Measurements from ENCODE around the gene FOXD3.
"Not testable (repeated sequence)": the region's sequence is repeated elsewhere in the genome, so short reads cannot be mapped to it uniquely, and the experiment has no call there.

Gene FOXD3

DNA sequence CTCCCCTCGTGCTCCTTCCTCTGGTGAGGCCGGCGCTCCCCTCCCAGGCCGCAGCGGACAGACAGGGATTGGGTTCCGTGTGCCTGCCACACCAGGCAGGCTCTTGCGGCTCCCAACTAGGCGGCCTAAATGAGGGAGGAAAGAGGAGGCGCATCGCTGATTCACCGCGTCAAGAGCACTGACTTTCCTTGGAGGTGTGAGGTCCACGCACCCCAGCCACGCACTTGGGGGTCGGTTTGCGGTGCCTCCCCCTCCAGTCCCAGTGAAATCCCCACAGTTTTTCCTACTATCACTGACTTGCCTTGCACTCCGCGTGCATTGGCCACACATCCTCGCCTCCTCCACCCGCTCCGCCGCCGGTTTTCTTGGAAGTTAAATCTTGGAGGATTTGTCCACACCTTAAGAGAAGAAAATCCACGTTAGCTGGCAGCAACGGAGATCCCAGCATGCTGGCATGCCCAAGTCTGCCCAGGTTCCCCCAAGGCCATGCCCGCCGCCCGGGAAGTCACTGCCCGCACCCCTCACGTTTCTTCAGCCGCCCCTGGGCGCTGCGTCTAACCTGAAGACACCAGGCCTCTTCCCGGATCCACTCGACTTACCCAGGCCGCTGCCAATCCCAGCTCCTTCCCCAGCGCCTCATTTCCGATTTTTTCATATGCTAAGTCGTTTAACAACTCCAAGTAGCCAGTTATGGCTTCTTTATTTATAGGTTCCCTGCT, 1.1 kb upstream of the FOXD3 start:
- no peak for DNase-seq

DNA sequence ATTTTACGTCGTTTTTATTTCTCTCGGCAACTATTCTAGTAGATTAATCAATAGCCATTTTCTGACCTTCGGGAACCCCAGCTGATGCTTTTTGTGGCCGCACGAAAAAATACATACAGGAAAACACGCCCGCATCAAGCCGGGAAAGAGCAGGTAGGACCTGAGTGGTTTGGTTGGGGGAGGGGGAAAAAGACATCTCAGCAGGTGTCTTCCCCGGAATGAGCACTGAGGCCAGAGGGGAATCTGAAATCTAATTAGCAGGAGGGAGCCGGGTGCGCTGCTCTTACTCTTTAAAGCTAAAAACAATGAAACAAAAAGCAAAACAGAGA, 618 bp upstream of the FOXD3 start:
- peak; percentile 18 for DNase-seq

DNA sequence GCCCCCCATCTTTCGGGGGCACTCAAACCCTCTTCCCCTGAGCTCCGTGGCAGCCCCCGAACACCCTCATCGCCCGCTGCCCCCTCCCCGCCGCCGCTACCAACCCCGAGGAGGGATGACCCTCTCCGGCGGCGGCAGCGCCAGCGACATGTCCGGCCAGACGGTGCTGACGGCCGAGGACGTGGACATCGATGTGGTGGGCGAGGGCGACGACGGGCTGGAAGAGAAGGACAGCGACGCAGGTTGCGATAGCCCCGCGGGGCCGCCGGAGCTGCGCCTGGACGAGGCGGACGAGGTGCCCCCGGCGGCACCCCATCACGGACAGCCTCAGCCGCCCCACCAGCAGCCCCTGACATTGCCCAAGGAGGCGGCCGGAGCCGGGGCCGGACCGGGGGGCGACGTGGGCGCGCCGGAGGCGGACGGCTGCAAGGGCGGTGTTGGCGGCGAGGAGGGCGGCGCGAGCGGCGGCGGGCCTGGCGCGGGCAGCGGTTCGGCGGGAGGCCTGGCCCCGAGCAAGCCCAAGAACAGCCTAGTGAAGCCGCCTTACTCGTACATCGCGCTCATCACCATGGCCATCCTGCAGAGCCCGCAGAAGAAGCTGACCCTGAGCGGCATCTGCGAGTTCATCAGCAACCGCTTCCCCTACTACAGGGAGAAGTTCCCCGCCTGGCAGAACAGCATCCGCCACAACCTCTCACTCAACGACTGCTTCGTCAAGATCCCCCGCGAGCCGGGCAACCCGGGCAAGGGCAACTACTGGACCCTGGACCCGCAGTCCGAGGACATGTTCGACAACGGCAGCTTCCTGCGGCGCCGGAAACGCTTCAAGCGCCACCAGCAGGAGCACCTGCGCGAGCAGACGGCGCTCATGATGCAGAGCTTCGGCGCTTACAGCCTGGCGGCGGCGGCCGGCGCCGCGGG, 837 bp downstream of the FOXD3 start:
- peak; percentile 57 for DNase-seq

DNA sequence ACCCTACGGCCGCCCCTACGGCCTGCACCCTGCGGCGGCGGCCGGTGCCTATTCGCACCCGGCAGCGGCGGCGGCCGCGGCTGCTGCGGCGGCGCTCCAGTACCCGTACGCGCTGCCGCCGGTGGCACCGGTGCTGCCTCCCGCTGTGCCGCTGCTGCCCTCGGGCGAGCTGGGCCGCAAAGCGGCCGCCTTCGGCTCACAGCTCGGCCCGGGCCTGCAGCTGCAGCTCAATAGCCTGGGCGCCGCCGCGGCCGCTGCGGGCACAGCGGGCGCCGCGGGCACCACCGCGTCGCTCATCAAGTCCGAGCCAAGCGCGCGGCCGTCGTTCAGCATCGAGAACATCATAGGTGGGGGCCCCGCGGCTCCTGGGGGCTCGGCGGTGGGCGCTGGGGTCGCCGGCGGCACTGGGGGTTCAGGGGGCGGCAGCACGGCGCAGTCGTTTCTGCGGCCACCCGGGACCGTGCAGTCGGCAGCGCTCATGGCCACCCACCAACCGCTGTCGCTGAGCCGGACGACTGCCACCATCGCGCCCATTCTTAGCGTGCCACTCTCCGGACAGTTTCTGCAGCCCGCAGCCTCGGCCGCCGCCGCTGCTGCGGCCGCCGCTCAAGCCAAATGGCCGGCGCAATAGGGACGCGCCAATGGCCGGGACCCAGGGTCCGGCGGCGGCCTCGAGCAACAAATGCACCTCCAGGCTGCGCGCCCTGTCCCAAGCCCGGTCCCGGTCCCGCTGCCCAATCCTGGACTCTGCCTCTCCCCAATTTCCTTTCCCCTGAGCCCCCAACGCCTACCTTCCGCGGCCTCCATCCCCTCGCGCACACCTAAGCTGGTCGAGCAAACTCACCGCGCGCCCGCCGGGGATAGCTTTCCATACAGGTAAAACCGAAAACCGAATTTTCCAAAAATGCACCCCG, 1.8 kb downstream of the FOXD3 start:
- no peak for DNase-seq

DNA sequence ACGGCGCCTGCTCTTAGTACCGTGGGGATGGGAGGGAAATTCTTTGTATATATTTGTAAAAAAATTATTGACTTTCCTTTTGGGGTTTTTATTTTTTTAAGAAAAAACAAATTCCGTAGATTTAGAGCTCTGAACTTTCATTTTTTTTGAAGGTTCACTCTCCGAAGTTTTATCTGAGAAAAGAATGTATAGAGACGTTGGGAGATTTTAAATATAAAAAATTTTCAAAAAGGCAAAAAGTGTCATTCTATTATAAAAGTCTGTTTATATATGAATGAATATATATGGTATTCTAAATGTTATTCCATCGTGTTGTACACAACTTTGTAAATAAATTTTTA, 2.4 kb downstream of the FOXD3 start:
- DNase-seq = no peak

DNA sequence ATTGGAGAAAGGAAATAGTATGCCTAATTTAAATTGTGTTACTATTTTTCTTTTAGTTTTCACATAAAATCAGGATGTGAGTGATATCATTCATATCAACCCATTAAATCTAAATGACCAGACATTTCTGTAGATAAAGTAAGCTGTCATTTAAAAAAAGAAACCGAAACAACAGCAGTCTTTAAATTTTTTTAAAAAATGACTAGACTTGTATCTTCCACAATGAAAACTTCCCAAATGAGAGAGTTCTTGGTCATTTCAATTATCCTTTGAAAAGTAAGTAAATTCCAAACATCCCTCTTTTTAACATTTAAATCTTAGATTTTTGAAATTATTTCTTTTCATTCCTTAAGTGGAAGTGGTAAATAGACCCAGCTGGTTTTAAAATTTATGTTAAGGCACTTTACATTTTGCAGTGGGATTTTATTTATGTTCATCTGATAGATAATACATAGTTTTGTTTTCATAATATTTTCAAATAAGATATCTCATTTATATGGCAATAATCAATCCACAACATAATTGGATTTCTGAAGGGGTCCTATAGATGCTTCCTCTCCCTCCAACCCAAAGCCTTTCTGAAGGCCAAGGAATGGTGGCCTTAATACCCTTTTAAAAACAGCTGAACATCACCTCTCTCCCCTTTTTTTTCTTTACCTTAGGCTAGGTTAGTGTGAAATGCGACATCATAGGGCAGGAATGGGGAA, 3.1 kb downstream of the FOXD3 start:
- no peak for DNase-seq

DNA sequence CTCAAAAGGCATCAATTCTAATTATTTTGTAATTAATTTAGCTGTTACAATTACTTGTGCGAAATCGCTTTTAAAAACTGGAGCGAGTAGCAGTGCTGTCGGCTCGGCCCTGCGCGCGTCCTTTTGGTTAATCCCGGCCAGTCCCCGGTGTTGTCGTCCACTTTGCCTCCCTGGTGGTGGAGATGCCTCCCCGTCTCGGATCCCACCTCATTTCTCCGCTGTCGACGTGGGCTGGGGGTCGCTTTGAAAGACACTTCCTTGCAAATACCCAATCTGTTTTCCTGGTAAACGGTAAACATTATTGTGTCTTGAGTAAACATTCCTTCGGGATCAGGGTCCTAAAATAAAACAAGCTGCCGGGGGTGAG, 3.7 kb downstream of the FOXD3 start:
- no peak for DNase-seq

DNA sequence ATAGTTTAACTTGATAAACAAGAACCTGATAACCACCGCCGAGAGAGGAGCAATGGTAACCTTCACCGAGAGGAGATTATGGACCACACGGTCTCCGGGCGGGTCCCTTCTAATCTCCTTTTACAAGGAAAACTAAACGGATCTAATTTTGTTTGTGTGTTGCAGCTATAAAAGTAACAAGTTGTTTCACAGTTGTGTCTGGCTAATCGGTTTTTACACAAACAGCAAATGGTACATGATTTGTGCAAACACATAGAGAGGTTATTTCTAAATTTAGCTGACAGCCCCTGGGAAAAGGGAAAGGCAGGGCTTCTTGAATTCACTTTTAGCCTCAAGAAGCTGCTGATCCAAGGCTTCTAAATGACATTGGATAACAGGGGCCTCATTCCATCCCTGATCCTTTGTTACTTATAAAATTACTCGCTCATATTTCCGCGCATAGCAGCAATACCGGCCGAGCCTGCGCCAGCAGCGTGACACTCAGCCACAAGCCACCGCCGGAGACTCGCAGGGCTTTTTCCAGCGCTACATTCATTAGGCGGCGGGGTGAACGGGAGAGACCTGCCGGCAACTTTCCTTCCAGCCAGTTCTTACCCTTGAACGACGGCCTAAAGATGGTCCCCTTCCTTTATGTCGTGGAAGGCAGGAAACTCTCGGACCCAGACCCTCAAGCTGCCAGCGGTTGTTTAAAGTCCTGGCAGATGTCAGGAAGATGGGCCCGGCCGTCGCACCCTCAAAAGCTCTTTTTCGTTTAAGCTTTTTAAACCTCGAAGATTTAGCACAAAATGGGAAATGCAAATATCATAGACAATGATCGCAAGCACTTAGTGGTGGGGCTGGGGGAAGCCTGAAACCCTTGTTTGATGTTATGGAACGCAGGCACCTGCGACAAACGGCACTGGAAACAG, 4.4 kb downstream of the FOXD3 start:
- no peak for DNase-seq

DNA sequence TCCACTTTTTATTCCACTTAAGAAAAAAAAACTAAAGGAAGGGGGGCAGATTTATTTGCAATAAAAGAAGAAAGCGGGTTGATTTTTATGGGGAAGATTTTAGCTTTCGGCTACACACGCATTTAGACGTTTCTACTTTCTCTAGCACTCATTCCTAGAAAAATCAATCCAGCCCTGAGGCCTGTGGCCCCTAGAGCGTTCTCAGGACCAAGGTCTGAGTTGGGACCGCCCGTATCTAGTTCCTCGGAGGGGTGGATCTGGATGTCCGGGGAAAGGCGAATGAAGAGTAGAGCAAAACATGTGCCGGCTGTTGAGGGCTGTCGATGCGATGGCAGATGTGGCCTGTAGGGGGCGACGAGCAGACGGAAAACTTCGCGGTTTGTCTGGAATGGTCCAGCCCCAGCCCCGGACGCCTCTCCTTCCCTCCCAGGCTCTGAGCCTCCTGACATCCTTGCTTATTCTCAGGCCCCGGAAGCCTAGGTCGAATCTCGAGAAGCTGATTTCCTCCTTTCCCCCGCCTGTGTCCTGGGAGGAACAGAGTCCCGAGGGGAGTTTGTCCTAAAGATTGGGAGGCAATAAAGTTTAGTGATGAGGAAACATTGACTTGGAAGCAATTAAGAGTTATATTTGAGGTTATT, 5.2 kb downstream of the FOXD3 start:
- DNase-seq = peak; percentile 16

DNA sequence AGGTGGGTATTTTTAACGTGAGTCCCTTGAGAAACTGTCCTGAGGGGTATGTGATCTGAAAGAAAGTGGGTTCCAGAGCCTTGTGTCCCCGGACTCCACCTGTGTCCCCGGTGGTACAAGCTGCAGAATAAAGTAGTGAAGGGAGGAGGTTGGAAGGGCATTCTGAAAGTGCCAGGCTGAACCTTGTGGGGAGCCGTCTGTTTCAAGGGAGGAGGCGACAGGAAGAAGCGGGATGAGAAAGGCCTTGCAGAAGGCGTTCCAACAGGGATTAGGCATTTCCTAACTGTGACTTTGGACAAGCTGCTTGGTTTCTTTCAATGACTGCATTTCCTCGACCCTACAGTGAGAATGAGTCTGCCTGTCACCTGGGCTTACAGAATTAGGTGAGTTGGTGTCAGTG, 5.8 kb downstream of the FOXD3 start:
- DNase-seq = no peak

DNA sequence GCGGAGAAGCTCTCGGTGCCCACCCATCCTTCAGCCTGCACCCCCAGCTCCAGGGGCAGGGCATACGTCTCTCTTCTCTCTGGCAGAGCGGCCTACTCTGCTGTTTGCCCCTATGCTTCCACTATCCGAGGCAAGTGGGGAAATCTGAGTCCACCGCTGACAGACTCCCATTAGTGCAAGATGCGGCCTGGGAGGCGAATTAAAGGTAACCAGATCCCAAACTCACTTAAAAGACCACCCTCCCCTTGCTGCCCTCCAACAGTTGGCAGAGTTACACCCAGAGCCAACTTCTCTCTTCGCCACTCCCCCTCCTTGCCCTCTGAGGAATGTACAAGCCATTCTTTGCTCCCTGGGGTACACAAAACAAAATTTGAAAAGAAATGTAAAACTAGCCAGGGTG, 6.4 kb downstream of the FOXD3 start:
- DNase-seq = no peak

DNA sequence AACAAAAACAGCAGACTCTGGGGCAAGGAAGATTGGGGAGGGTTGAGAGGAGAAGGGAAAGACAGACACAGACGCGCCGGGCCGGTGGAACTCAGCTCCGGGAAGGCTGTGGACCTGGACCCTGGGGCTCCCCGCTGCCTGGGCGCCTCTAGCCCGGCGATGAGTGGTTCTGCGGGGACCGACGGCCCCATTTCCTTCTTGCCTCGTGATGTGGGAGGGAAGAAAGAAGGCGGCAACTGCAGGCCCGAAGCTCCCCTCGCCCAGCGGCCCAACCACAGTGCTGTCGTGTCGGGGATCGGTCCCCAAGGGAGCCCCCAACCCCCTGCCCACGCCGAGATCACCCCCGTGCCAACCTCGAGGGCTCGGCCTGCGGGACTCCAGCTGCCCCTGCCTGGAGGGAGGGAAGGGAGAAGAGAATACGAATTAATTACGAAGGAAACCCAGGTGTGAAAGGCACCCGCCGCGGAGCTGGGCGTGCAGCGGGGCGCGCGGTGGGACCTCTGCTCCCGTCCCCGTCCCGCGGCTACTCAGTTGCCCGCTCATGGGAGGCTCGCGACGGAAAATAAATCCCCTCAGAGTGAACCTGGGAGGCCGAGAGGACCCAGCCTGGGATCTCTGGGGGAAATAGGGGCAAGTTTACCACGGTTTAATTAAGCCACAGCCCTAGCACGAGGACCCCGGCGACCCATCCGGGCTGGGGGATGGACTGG, 7.4 kb downstream of the FOXD3 start:
- no peak for DNase-seq

DNA sequence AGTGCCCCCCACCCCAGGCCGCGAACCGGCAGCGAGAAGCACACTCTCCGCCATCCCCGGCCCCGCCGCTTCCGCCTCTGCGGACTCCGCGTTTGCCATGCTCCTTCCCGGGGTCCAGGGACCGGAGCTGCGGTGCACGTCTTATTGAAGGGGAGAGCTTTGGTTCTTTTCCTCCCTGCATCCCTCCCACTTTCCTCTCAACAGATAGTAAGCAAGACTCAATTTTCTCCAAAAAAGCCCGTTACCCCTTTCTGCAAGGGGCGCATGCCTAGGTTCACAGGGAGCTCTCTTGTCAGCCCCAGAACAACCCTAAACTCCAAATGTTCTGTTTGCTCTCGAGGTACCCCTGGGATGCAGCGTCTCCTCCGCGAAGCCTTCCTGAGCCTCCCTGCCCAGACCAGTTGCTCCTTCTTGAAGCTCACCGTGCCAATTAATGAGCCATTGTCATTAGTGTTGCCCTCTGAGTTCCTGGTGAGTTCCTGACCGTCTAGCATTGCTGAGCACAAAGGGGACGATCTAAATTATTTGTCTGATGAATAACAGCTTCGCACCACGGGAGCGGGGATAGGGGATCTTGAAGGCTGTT, 8.1 kb downstream of the FOXD3 start:
- no peak for DNase-seq

DNA sequence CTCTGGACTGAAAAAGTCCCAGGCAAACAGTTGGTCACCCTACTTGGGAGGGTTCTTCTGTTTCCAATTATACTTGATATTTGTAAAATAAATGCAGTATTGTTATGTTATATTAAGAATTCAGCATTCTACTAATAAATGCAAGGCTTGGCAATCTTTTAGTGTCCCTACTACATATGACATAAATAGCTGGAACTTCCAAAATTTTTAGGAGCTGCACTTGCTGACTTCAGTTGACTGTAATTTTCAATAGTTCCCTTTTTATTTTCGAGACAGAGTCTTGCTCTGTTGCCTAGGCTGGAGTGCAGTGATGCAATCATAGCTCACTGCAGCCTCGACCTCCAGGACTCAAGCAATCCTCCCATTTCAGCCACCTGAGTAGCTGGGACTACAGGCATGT, 20.0 kb downstream of the FOXD3 start:
- no peak for DNase-seq

DNA sequence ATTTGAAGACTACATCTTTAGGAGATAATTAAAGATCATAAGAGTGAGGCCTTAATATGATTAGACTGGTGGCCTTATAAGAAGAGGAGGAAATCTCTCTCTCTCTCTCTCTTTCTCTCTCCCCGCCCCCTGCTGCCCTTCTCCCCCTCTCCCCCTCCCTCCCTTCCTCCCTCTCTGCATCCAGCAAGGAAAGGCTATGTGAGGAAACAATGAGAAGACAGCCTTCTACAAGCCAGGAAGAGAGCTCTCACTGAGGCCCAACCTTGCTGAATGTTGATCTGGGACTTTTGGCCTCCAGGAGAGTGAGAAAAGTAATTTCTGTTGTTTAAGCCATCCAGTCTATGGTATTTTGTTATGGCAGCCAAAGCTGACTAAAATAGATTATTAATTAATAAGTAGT, 21.6 kb downstream of the FOXD3 start:
- DNase-seq = no peak

DNA sequence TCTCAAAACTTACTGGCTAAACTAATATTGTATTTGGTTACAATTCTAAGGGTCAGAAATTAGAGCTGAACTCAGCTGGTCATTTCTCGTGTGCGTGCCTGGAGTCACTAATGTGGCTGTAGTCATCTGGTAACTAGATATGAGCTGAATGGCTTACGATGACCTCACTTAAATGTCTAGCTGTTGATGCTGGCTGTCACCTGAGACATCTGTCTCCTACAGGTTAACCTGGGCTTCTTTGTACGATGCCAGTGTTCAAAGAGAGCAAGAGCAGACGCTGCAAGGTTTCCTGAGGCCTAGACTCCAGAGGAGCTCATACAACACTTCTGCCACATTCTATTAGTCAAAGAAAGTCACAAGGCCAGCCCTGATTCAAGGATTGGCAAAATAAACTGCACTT, 28.0 kb downstream of the FOXD3 start:
- DNase-seq = no peak

DNA sequence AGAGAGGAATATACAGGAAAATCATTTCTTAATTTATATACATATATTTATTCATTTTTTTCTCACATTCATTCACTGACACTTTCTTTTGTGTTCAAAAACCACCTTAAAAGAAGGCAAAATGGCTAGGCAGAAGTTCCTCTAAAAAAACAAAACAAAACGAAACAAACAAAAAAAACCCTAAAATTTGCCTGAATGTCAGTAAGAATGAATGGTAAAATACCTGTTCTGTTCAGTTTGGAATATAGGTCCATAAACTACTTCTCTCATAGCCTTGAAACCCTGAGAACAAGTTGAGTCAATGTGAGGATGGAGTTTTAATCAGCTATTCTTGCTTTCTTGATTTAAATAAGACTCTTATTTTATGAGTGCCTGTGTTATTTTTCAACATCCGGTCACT, 30.4 kb downstream of the FOXD3 start:
- DNase-seq = no peak

DNA sequence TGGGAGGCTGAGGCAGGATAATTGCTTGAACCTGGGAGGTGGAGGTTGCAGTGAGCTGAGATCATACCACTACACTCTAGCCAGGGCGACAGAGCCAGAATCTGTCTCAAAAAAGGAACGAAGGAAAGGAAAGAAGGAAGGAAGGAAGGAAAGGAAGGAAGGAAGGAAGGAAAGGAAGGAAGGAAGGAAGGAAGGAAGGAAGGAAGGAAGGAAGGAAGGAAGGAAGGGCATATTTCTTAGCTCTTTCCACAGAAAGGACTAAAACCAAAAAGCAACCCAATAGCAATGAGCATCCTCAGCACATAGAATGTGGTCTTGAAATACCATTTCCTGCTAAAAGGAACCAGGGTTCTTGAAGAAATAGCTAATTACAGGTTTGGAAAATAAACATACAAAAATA, 33.9 kb downstream of the FOXD3 start:
- DNase-seq = not testable (repeated sequence)

DNA sequence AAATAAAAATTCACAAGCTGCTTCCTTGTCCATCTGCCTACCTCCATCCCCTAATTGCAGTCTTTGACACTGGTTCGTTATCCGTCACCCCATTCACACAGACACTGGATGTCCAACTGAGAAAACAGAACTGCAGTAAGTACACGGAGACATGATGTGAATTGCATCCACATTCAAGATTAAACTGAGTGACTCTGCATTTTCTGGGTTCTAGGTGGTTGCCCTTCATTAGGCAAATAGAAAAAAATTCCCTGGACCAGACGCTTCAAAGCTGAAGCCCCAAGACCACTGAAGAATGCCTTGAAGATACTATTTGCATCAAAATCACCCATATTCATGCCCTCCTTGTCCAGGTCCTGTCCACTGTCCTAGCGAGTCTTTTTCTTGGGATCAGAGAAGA, 37.2 kb downstream of the FOXD3 start:
- DNase-seq = no peak

DNA sequence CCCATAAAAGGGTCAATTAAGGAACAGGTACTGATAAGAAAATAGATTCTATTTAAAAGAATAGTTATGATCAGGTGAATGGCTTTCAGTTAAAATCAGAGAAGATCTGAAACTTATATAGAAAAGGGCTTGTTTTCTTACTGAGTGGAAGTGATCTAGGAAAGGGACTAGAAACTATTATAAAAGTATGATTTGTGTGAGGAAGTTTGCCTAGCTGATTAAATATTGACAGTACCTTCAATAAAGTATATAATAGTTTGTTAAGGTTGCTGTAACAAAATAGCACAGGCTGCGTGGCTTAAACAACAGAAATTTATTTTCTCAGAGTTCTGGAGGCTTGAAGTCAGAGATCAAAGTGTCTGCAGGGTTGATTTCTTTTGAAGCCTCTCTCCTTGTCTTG, 39.7 kb downstream of the FOXD3 start:
- DNase-seq = no peak
